ENCODE measurements around the gene SSUH2.

The SSUH2 gene

DNA sequence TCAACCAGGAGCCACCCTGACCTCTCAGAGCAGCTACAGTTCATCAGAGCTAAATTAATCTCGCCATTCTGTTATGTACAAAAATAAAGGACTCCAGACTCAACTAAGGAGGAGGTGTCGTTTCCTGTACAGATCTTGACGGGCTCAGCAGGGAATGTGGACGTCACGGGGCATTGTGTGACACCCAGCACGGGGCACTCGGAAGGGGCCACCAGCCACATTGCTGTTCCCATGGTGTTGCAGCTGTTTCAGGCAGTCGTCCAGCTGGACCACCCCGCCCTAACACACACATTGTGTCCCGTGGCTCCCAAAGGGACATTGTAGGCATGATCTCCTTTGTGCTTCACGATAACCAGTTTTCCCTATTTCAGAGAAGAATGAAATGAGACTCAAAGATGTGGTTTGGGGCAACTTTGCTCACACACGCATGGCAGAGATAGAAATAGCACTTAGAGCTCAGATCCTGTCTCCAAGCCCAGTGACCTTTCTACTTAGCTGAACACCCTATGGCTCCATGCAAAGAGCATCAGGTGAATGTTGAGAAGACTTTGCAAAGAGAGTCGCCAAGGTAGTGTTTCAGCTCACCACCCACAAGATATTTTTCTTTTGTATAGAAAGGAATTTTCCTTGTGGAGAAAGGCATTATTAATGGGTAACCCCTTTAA lies 5.5 kb downstream of the SSUH2 start:
- H3K4me3 ChIP-seq = no peak overlapping the region
- H3K9me3 ChIP-seq (ENCODE audit: low read depth, low read length) = no peaks in the 10 kb centered on the region
- H3K9ac ChIP-seq (ENCODE audit: insufficient read length) = no peak overlapping the region
- no peak for DNase-seq (ENCODE audit: low read depth, low spot score)
- no peak for TF ChIP-seq FOXP2 (optimal IDR thresholded peaks at IDR 0.05; ENCODE audit: control extremely low read depth, extremely low read length, insufficient read depth)
- no peak for TF ChIP-seq EZH2 (IDR thresholded peaks at IDR 0.05)
- TF ChIP-seq POLR2AphosphoS5 (IDR thresholded peaks at IDR 0.05; ENCODE audit: borderline replicate concordance, low read depth, low read length) = no peak
- no peaks in the 10 kb centered on the region for H3K36me3 ChIP-seq (ENCODE audit: insufficient read depth, low read length)
- H3K27ac ChIP-seq = no peak overlapping the region

- H3K9me3 ChIP-seq (ENCODE audit: low read depth, low read length) = no peaks in the 10 kb centered on the region
- no peak overlapping the region for H3K4me3 ChIP-seq
- no peak overlapping the region for H3K27ac ChIP-seq
- no peak for DNase-seq (ENCODE audit: low read depth, low spot score)
- H3K9ac ChIP-seq (ENCODE audit: insufficient read length) = no peak overlapping the region
- no peaks in the 10 kb centered on the region for H3K36me3 ChIP-seq (ENCODE audit: insufficient read depth, low read length)
- TF ChIP-seq POLR2AphosphoS5 (IDR thresholded peaks at IDR 0.05; ENCODE audit: borderline replicate concordance, low read depth, low read length) (no peak), FOXP2 (optimal IDR thresholded peaks at IDR 0.05; ENCODE audit: control extremely low read depth, extremely low read length, insufficient read depth) (no peak), EZH2 (IDR thresholded peaks at IDR 0.05) (no peak)
These were observed 7.2 kb downstream of the SSUH2 start for GRCh38 chr3:8637348-8637747.

- no peaks in the 10 kb centered on the region for H3K9me3 ChIP-seq (ENCODE audit: low read depth, low read length)
- TF ChIP-seq POLR2AphosphoS5 (IDR thresholded peaks at IDR 0.05; ENCODE audit: borderline replicate concordance, low read depth, low read length) = no peak
- TF ChIP-seq EZH2 (IDR thresholded peaks at IDR 0.05) = no peak
- no peak for TF ChIP-seq FOXP2 (optimal IDR thresholded peaks at IDR 0.05; ENCODE audit: control extremely low read depth, extremely low read length, insufficient read depth)
- H3K27ac ChIP-seq = no peak overlapping the region
- H3K36me3 ChIP-seq (ENCODE audit: insufficient read depth, low read length) = no peaks in the 10 kb centered on the region
- no peak overlapping the region for H3K9ac ChIP-seq (ENCODE audit: insufficient read length)
- no peak for DNase-seq (ENCODE audit: low read depth, low spot score)
- no peak overlapping the region for H3K4me3 ChIP-seq
These were observed 9.0 kb downstream of the SSUH2 start for GRCh38 chr3:8635631-8636030.

DNA sequence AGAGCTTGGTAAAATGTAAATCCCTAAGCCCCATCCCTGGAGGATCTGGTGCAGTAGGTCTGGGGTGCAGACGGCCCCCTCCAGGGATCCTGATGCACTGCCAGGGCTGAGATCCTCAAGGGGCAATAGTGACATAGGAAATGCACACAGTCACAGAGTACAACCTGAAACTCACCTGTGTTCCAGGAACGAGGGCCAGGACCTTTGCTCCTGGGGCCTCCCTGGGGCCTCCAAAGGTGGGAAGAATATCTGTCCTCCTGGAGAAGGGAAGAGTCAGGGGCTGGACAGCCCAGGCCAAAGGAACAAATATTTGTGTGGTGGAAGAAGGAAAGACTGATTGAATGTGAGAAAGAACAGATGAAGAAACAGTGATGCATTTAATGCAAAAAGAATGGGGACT lies 9.5 kb downstream of the SSUH2 start:
- Histone ChIP-seq H3K36me3 (ENCODE audit: insufficient read depth, low read length) (no peaks in the 10 kb centered on the region), H3K27ac (no peak overlapping the region)
- no peak for TF ChIP-seq EZH2 (IDR thresholded peaks at IDR 0.05)
- TF ChIP-seq FOXP2 (optimal IDR thresholded peaks at IDR 0.05; ENCODE audit: control extremely low read depth, extremely low read length, insufficient read depth) = no peak
- no peak for TF ChIP-seq POLR2AphosphoS5 (IDR thresholded peaks at IDR 0.05; ENCODE audit: borderline replicate concordance, low read depth, low read length)

DNA sequence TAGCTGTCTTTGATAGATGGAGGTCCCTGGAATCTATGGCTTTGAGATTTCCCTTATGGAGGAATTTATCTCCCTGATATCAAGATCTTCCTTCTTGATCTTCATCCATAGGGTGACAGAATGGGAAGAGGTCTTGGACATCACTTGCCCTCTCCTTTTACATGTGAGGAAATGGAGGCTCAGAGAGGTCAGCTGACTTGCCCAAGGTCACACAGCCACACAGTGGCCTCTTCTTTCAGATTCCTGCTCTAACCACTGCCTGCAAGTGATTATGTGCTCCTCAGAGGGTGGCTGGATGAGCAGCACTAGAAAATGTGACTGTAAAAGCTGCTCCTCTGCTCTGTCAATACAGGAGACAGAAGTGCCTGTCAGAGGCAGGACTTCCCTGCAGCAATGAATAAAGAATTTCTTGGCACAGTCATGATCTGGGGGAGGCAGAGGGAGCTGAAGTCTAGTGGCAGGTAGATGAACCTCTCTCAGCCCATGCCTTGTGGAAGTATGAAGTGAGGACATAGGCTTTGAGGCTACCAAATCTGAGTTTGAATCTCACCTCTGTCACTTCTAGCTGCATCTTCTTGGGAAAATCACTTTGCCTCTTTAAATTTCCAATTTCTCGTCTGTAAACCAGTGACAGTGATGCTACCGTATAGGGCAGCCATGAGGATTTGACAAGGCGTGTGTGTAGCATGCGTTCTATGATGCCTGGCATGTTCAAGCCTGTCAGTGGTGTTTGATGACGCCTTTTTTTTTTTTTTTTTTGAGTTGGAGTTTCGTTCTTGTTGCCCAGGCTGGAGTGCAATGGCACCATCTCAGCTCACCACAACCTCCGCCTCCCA lies 12.0 kb downstream of the SSUH2 start:
- no peak for DNase-seq (ENCODE audit: low read depth, low spot score)
- TF ChIP-seq POLR2AphosphoS5 (IDR thresholded peaks at IDR 0.05; ENCODE audit: borderline replicate concordance, low read depth, low read length) (no peak), FOXP2 (optimal IDR thresholded peaks at IDR 0.05; ENCODE audit: control extremely low read depth, extremely low read length, insufficient read depth) (no peak), EZH2 (IDR thresholded peaks at IDR 0.05) (no peak)
- H3K9me3 ChIP-seq (ENCODE audit: low read depth, low read length) = no peaks in the 10 kb centered on the region
- no peak overlapping the region for H3K4me3 ChIP-seq
- H3K9ac ChIP-seq (ENCODE audit: insufficient read length) = no peak overlapping the region
- no peak overlapping the region for H3K27ac ChIP-seq
- no peaks in the 10 kb centered on the region for H3K36me3 ChIP-seq (ENCODE audit: insufficient read depth, low read length)

More for the DNA sequence above, 9.5 kb downstream of the SSUH2 start:
- Histone ChIP-seq H3K9ac (ENCODE audit: insufficient read length) (no peak overlapping the region), H3K9me3 (ENCODE audit: low read depth, low read length) (no peaks in the 10 kb centered on the region), H3K4me3 (no peak overlapping the region)
- DNase-seq (ENCODE audit: low read depth, low spot score) = no peak

DNA sequence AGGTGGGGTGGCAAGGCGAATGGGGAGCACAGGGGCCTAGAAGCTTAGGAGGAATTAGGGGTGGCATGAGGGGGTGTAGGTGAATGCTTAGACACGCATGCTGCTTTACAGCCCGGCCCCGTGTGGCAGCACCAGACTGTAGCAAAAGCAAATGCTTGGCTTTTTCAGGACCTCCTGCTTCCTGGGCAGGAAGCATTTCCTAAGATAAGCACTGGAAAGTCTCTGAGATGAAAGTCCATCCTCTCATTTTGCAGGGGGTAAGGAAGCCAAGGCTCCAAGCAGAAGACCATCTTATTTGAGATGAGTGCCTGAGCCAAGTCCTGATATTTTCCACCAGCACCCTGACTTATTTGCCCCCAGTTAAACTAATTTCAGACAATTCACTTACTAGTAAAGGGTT lies 12.9 kb downstream of the SSUH2 start:
- Histone ChIP-seq H3K36me3 (ENCODE audit: insufficient read depth, low read length) (no peaks in the 10 kb centered on the region), H3K9me3 (ENCODE audit: low read depth, low read length) (no peaks in the 10 kb centered on the region), H3K9ac (ENCODE audit: insufficient read length) (no peak overlapping the region), H3K4me3 (no peak overlapping the region), H3K27ac (no peak overlapping the region)
- TF ChIP-seq POLR2AphosphoS5 (IDR thresholded peaks at IDR 0.05; ENCODE audit: borderline replicate concordance, low read depth, low read length) (no peak), EZH2 (IDR thresholded peaks at IDR 0.05) (no peak), FOXP2 (optimal IDR thresholded peaks at IDR 0.05; ENCODE audit: control extremely low read depth, extremely low read length, insufficient read depth) (no peak)
- DNase-seq (ENCODE audit: low read depth, low spot score) = no peak

DNA sequence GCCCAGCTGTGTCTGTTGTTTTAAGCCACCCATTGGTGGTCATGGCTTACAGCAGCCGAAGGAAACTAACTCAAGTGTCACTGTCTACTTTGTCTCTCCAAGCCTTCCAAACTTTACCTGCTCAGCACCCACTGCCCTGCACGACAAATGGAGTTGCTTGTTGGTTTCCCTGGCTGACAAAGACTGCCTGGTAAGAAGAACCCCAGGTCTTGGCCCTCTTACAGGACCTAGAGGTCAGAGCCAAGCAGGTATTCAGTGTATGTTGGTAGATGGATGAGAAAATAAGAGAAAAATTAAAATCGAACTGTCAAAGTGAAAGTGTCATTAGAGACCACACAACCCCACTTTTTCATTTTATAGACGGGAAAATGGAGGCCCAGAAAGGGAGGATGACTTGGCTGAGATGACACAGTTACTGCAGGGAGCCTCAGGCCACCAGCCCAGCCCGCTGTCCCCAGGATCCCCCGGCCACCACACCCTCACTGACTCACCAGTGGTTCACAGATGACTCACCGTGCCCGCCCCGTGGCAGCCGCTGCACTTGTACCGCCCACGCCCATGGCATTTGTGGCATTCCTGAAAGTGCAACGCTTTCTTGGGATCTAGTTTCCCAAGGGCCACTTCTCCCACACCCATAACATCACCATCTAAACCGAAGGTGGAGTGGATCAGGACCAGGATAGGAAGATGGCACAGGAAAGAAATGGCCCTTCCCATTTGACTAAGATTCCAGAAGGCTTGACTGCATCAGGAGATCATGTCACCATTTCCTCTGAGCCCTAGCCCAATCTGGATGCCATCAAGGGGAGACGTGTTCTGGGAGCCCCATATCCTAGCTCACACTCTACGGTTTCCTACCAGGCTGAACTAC lies 15.2 kb downstream of the SSUH2 start:
- Histone ChIP-seq H3K9me3 (ENCODE audit: low read depth, low read length) (no peaks in the 10 kb centered on the region), H3K27ac (no peak overlapping the region), H3K36me3 (ENCODE audit: insufficient read depth, low read length) (no peaks in the 10 kb centered on the region), H3K9ac (ENCODE audit: insufficient read length) (no peak overlapping the region), H3K4me3 (no peak overlapping the region)
- TF ChIP-seq EZH2 (IDR thresholded peaks at IDR 0.05) (no peak), FOXP2 (optimal IDR thresholded peaks at IDR 0.05; ENCODE audit: control extremely low read depth, extremely low read length, insufficient read depth) (no peak), POLR2AphosphoS5 (IDR thresholded peaks at IDR 0.05; ENCODE audit: borderline replicate concordance, low read depth, low read length) (no peak)
- no peak for DNase-seq (ENCODE audit: low read depth, low spot score)

- Histone ChIP-seq H3K27ac (no peak overlapping the region), H3K9ac (ENCODE audit: insufficient read length) (no peak overlapping the region), H3K9me3 (ENCODE audit: low read depth, low read length) (no peaks in the 10 kb centered on the region), H3K4me3 (no peak overlapping the region), H3K36me3 (ENCODE audit: insufficient read depth, low read length) (no peaks in the 10 kb centered on the region)
- TF ChIP-seq POLR2AphosphoS5 (IDR thresholded peaks at IDR 0.05; ENCODE audit: borderline replicate concordance, low read depth, low read length) (no peak), EZH2 (IDR thresholded peaks at IDR 0.05) (no peak), FOXP2 (optimal IDR thresholded peaks at IDR 0.05; ENCODE audit: control extremely low read depth, extremely low read length, insufficient read depth) (no peak)
- no peak for DNase-seq (ENCODE audit: low read depth, low spot score)
These were observed 16.6 kb downstream of the SSUH2 start for GRCh38 chr3:8627949-8628348.
